Dedifferentiated amniotic fluid mesenchymal stem cell (primary cell): ENCODE measurements around the gene CHCHD2.
"Not testable (repeated sequence)": the region's sequence is repeated elsewhere in the genome, so short reads cannot be mapped to it uniquely, and the experiment has no call there.

Source experiments
- DNase-seq: peaks from one replicate; pipeline ENCODE4 v3.0.0-alpha.2; 2016; ENCODE audit errors: extremely low spot score

The CHCHD2 gene, protein sequence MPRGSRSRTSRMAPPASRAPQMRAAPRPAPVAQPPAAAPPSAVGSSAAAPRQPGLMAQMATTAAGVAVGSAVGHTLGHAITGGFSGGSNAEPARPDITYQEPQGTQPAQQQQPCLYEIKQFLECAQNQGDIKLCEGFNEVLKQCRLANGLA

DNA sequence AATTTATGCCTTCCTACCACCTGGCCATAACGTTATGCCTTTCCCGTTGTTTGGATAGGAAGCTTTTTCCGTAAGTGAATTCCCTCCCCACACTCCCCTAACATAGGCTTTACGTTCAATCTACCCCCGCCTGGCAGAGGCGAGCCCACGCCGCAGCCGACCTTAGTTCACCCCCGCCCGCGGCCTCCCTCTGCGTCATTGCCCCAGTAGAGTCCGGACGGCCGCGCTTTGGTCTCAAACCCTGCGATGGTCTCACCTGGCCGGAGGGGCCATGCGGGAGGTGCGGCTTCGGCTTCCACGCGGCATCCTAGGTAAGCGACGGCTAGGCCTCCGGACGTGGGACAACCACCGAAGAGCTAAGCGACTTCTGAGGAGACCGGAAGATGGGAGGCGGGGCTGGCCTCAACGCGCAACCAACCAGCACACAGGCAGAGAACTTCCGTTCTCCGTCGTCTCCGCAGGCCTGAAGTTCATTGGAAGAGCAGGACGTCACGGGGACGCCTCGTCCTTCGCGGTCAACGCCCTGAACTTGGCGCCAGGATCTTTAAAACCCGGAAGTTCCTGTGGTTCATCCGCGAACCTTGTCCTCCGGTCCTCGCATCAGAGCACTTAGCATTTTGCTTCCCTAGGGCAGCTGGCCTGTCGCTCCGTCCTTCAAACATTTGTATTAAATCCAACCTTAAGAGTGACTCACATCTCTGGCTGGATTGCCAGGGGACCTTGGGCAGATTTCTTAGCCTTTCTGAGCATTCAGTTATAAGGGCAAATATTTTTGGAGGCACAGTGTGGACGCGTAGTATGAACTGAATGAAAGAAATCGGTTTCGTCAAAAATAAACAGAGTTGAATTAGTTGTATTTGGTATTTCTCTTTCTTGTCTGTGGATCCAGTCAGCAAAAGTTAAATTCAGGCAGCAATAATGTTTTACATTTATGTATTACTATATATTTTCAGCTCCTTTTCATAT, at the start of gene CHCHD2:
CHCHD2 (minus strand) TSS at position 369 of the 966 bp plus-strand sequence; CDS start at position 306, 63 bp downstream.
- DNase-seq = peak; percentile 99

DNA sequence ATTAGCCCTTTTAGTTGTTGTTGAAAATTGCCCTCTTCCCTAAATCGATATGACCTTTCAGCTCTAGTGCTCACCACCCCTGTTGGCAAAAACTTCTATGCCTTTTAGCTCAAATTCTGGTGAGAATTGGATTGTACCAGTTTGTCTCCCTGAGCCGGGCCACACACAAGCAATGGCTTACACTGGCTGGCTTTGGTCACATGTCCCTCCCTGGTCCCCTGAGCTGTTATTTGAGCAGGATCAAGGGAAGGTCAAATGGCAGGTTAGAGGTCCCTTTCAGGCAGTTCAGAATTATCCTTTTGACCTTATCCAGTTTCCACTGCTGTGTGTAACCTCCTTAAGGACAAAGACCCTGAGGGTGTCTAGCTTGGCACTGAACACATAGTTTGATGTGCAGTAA, 24.8 kb upstream of the CHCHD2 start:
- not testable (repeated sequence) for DNase-seq

DNA sequence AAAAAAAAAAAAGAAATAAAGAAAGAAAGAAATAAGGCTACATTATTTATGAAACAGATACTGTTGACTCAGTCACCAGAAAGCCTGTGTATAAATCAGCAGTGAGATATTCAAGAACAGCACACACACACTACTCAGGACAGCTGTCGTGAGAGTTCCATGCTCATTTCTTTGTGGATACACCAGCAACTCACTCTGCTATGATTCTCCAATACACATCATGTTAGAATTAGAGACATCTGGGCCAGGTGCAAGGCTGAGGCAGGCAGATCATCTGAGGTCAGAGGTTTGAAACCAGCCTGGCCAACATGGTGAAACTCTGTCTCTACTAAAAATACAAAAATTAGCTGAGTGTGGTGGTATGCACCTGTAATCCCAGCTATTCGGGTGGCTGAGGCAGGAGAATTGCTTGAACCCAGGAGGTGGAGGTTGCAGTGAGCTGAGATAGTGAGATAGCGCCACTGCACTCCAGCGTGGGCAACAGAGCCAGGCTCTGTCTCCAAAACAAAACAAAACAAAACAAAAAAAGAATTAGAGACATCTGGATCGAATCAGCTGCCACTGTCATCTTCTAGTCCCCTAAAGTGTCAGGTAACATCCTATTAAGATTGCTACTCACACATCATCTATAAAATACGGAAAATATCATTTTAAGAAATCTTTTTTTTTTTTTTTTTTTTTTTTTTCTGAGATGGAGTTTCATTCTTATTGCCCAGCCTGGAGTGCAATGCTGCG, 21.1 kb upstream of the CHCHD2 start:
- DNase-seq = no peak

DNA sequence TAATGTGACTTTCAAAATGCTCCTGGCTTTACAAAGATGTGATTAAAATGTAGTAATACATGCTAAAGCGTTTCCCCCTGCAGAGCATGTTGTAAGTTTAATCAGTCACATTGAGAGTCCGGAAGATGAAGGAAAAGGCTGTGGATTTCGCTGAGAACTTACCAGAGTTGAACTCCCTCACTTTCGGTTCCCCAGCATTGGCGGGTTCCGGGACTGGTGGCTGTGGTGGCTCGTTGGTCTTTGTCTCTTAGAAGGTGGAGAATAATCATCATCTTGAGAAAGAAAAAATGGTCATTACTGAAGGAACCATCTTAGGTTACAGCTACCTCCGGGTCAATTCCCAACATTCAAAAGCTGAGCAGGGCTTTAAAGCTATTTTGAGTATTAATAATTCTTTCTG, 19.6 kb upstream of the CHCHD2 start:
- no peak for DNase-seq

DNA sequence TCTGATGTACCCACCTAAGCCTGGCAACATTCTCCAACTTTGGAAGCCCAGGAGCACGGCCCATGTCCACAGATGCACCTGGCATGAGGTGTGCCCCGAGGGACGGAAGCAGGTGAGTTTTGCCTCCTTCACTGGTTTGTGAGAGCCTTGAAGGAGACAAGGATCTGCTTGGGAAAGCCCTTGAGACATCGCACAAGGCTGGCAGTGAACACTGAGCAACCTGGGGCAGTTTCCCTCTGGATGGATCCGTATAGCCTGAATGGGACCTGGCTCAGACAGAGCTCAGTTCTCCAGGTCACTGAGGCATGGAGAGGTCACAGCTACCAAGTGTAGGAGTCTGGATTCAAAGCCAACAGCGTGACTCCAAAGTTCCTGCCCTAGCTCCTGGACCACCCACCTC, 18.7 kb upstream of the CHCHD2 start:
- DNase-seq = no peak

DNA sequence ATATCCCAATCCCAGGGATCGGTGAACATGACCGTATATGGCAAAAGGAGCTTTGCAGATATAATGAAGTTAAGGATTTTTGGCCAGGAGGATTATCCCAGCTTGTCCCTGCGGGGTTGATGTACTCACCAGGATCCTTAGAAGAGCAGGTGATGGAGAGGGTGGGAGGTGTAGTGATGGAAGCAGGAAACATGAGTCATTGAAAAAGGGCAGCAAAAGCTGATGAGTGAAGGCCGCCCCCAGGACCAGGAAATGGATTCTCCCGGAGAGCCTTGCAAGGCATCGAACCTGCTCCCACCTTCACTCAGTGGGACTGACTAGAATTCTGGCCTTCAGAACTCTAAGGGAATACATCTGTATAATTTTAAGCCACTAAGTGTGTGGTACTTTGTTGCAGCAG, 15.2 kb upstream of the CHCHD2 start:
- DNase-seq = no peak

DNA sequence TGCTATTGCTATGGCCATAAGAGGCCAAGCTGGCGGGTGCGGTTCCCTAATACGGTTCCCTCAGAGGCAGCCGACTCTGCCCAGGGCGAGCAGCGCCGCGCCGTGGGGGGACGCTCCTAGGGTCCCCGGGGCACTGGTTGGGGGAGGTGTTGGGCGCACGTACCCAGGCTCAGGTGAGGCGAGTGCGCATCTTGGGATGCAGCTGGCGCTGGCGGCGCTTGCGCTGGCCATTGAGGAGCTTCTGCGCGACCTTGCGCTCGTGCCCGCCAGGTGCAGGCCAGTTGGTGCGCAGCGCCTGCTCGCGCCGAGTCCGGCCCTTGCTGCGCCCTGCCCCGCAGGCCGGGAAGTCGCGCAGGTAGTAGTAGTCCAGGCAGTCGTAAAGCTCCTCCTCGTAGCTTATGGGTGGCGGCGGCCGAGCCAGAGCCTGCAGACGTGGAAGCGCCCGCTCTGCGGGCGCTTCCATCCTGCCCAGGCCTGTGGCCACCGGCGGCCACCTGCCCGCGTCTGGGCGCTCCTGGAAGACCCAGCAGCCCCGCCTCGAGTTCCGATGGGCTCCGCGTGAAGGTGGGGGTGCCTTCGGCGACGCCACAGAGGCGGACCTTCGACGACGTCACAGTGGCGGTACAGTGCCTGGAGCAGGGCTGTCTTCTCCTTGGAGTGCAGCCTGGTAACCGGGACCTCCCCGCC, 9.7 kb upstream of the CHCHD2 start, which contains the start of gene NUPR2:
NUPR2 (minus strand) TSS at position 566 of the 687 bp plus-strand sequence; CDS start at position 463, 103 bp downstream.
- no peak for DNase-seq

DNA sequence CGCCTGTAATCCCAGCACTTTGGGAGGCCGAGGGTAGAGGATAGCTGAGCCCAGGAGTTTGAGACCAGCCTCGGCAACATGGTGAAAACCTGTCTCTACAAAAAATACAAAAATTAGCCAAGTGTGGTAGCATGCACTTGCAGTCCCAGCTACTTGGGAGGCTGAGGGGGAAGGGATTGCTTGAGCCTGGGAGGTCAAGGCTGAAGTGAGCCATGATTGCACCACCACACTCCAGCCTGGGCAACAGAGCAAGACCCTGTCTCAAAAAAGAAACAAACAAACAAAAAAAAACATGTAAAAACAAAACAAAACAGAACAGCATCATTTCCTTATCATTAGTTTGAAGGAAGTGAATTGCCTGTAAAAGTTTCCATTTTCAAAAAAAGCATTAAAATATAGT, 6.0 kb upstream of the CHCHD2 start:
- not testable (repeated sequence) for DNase-seq

DNA sequence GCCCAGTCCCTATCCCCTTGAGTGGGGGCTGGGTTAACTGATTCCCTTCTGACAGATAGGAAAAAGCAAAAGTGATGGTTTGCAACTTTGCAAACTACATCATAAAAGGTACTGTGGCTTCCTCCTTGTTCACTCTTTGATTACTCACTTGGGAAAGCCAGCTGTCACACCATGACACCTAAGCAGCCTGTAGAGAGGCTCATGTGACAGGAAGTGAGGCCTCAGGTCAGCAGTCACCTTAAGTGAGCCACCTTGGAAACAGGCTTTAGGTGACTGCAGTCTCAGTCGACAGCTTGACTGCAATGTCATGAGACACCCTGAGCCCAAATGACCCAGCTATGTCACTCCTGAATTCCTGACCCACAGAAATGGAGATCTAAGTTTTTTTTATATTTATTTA, 4.3 kb upstream of the CHCHD2 start:
- no peak for DNase-seq

DNA sequence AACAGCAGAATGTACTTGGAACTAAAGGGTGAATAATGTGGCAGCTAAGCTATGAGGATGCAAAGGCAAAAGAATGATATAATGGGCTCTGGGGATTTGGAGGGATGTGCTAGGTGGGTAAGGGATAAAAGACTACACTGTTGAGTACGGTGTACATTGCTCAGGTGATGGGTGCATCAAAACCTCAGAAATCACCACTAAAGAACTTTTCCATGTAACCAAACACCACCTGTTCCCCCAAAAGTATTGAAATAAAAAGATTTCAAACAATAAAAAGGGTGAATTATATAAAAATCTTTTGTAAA, 1.6 kb upstream of the CHCHD2 start:
- no peak for DNase-seq

DNA sequence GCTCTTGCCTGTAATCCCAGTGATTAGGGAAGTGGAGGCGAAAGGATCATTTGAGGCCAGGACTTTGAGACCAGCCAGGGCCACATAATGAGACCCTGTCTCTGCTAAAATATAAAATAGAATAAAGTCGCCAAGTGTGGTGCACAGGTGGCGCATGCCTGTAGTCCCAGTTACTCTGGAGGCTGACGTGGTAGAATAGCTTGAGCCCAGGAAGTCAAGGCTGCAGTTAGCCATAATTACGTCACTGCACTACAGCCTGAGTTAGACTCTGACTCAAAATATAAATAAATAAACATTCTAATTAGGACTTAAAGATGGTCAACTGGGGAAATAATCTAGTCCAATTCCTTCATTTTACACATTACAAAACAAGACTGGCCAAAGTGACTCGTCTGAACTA, 768 bp downstream of the CHCHD2 start:
- DNase-seq = peak; percentile 67

DNA sequence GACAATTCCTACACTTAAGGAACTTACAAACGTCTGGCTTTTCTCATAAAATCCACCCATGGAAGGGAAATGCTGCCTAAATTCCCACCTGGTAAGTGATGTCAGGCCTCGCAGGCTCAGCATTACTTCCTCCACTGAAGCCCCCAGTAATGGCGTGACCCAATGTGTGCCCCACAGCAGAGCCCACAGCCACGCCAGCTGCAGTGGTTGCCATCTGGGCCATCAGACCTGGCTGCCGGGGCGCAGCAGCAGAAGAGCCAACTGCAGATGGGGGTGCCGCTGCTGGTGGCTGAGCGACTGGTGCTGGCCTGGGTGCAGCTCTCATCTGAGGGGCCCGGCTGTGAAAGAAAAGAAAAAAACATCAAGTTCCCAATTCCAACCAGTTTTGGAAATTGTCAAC, 2.1 kb downstream of the CHCHD2 start:
- DNase-seq = not testable (repeated sequence)

DNA sequence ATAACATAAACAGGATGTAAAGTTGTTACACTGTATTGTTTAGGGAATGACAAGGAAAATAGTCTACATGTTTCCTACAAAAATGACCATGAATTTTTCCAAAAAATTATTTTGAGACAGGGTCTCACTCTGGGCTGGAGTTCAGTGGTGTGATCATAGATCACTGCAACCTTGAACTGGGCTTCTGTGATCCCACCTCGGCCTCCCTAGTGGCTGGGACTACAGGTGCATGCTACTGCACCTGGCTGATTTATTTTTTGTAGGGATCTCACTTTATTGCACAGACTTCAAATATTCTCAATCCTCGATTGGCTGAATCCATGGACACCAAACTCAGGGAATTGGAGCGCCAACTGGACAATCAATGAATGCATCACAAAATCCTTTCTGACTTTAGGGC, 6.6 kb downstream of the CHCHD2 start:
- no peak for DNase-seq

DNA sequence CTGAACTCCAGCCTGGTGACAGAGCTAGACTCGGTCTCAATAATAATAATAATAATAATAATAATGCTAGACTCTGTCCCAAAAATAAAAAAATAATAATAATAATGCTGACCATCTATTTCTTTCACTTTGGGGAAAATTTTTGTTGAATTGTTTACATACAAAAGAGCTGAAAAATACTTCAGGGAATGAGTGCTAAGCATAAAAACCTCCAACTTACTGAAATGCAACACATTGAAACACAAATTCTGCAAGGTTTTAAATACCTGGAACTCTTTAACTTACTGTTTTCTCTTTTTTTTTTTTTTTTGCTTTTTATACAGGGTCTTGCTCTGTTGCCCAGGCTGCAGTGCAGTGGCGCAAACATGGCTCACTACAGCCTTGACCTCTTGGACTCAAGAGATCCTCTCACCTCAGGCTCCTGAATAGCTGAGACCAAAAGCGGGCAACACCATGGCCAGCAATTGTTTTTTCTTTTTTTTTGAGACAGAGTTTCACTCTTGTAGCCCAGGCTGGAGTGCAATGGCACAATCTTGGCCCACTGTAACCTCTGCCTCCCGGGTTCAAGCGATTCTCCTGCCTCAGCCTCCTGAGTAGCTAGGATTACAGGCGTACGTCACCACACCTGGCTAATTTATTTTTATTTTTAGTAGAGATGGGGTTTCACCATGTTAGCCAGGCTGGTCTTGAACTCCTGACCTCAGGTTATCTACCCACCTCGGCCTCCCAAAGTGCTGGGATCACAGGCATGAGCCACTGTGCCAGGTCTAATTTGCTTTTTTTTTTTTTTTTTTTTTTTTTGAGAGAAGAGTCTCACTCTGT, 7.9 kb downstream of the CHCHD2 start:
- DNase-seq = not testable (repeated sequence)

DNA sequence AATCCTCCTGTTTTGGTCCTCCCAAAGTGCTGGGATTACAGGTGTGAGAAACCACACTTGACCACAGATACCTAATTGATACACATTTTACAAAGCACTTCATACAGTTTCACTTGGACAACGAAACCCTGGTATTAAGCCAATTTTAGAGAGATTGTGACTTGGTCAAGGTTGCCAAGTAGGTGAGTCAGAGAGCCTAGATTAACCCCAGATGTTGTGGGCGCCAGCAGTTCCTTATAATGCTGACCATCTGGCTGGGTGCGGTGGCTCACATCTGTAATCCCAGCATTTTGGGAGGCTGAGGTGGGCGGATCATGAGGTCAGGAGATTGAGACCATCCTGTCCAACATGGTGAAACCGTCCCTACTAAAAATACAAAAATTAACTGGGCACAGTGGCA, 8.6 kb downstream of the CHCHD2 start:
- peak; percentile 86 for DNase-seq

DNA sequence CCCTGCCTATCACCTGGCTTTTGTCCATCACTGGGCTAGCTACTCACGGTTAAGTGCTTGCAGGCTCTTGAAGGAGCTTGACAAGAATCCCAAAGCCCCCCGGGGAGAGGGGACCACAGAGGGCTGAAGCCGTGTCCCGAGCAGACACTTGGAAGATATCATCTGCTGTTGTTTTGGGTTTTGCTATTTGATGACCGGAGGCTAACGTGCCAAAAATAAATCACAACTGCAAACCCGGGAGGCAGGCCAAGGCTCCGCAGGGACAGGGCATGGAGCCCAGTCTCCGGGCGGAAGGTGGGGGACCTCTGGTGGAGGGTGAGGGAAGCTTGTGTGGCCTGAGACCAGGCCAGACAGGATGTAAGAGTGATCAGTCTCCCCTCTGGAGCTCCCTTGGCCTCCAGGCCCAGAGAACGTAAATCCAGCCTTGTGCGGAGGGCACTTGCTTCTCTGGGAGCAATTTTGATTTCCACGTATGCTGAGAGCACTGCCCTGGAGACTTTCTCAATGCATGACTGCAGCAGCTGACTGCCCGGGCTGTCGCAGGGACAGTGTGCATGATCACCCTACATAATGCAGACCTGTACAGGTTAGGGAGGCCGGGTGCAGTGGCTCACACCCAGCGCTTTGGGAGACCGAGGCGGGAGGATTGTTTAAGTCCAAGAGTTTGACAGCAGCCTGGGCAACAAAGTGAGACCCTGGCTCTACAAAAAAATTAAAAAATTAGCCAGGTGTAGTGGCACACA, 13.3 kb downstream of the CHCHD2 start, which contains the start of gene PHKG1:
PHKG1 (minus strand) TSS at position 164 of the 743 bp plus-strand sequence. CDS start 4,011 bp downstream, outside the sequence.
- DNase-seq = peak; percentile 70

DNA sequence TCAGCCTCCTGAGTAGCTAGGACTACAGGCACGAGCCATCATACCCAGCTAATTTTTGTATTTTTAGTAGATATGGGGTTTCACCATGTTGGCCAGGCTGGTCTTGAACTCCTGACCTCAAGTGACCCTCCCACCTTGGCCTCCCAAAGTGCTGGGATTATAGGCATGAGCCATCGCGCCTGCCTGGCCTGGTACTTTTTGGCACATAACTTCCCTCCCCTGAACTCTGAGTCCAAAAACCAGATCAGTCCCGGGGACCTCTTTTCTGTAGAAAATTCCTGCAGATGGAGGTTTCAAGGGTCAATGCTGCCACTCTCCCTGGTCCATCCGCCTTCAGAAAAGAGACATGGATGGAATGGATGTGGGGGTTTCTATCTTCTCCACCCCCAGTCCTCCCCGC, 13.9 kb downstream of the CHCHD2 start:
- not testable (repeated sequence) for DNase-seq

DNA sequence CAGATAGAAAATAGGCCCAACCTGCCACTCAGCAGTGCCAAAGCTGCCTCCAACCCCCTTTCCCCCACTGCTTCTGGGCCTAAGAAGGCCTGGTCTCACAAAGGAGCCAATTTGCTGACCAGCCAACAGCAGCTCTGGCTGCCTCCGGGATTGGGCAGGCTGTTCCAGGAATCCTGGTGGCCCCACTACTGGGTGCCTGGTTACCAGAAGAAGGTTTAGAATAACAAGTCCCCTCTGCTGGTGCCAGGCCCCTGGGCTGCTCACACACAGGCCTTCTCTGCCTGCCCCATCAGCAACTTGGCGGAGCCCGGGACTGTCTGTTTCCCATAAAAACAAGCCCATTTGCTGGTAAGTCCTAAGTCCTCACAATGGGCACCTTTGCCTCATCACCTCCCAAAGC, 14.7 kb downstream of the CHCHD2 start:
- peak; percentile 55 for DNase-seq

DNA sequence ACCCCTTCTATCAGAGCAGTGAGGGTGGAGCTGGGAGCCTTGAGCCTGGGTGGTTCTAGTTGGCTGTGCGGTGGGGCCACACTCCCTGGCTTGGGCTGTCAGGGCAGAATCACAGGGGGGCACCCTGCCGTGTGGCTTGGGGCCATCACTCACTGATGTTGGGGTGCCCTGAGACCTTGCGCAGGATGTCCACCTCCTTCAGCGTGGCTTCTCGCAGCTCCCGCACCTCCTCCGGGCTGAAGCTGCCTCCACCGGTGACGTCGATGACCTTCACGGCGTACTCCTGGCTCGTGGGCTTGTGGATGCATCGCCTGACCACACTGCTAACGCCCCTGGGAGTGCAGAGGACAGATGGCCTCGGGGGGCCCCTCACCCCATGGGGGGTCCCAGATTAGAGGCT, 18.8 kb downstream of the CHCHD2 start:
- no peak for DNase-seq

DNA sequence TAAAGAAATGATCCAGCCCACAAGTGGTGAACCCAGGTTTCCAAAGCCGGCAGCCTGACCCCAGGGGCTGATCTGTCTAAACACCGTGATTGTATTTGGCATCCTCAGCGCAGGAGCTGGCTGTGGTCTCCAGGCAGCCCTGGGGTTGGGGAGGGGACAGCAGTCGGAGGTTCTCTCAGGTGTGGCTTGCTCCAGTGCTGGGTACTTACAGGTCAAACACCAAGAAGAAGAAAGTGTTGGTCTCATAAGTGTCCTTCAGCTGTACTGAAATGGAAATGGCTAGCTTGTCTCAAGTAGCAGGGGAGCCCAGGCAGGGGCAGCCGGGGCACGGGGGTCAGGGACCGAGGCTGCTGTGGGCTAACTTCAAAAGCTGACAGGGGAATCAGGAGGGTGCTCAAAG, 19.5 kb downstream of the CHCHD2 start:
- DNase-seq = no peak
